ENCODE data around the gene CAPN10.

CAPN10 gene

DNA sequence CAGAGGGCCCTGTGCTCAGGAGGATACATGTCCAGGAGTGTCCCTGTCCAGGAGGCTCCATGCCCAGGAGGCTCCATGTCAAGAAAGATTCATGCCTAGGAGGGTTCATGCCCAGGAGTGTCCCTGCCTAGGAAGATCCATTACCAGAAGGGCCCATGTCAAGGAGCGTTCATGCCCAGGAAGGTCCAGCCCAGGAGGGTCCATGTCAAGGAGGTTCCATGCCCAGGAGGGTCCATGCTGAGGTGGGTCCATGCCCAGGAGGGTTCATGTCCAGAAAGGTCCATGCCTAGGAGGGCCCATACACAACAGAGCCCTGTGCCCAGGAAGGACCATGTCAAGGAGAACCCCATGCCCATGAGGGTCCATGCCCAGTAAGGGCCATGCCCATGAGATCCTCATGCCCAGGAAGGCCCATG is 45.8 kb downstream of the CAPN10 start:
- no peak overlapping the region for H3K4me2 ChIP-seq
- no peaks in the 10 kb centered on the region for H4K20me1 ChIP-seq
- H3K27ac ChIP-seq: no peak overlapping the region
- peaks cover 0 to 16% (median 6%) of the 10 kb centered on the region in 11 experiments; a peak in 8 of 22 replicates for H3K36me3 ChIP-seq
- H3K27me3 ChIP-seq: no peaks in the 10 kb centered on the region
- no peak overlapping the region for H3K9ac ChIP-seq
- TF ChIP-seq Cebpa-rat (IDR thresholded peaks at IDR 0.05): no peak
- H3K4me3 ChIP-seq: no peak overlapping the region
- peaks cover 9 to 19% (median 17%) of the 10 kb centered on the region in 10 experiments for H3K4me1 ChIP-seq
- H3K9me3 ChIP-seq (replicated peaks in 1 of 11): peaks cover 38 to 50% (median 45%) of the 10 kb centered on the region in 11 experiments

DNA sequence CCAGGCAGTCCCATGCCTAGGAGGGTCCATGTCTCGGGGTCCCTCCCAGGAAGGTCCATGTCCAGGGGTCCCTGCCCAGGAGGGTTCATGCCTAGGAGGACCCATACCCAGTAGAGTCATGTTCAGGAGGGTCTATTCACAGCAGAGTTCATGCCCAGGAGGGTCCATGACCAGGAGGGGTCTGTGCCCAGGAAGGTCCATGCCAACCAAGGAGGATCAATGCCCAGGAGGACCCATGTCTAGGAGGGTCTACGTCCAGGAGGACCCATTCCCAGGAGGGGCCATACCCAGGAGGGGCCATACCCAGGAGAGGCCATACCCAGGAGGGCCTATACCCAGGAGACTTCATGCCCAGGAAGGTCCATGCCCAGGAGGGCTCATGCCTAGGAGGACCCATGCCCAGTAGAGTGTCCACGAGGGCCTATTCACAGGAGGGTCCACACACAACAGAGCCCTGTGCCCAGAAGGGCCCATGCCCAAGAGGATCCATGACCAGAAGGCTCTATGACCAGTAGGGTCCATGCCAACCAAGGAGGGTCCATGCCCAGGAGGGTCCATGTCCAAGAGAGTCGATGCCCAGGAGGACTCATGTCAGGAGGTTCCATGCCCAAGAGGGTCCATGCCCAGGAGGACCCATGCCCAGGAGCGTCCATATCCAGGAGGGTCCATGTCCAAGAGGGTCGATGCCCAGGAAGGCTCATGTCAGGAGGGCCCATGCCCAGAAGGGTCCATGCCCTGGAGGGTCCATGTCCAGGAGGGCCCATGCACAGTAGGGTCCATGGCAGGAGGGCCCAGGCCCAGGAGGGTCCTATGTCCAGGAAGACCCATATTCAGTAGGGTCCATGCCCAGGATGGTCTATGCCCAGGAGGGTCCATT is 48.8 kb downstream of the CAPN10 start:
- TF ChIP-seq Cebpa-rat (IDR thresholded peaks at IDR 0.05): no peak
- no peak overlapping the region for H3K27ac ChIP-seq
- peaks cover 46 to 68% (median 57%) of the 10 kb centered on the region in 11 experiments for H3K9me3 ChIP-seq (replicated peaks in 1 of 11)

DNA sequence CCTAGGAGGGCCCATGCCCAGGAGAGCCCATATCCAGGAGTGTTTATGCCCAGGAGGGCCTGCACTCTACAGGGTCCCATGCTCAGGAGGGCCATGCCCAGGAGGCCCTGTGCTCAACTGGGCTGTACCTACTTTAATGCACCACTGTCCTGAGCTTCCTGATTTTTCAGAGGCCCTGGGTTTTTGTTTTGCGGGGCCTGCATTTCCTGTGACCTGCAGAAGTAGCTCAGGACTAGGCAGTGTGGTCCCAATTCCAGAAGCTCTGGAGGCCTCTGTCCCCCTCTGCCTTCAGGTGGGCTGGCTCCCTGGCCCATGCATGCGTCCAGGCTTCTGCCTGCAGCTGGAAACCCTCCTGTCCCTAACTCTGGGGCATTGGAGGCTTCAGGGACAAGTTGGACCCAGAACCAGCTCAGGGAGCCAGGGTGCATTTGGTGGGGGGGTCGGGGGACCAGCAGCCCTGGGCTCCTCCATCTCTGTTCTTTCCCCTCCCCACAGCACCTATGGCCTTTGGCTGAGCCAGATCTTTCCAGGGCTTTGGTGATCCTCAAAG is 49.5 kb downstream of the CAPN10 start:
- no peak for TF ChIP-seq Cebpa-rat (IDR thresholded peaks at IDR 0.05)
- Histone ChIP-seq H3K4me2 (no peak overlapping the region), H3K4me1 (no peaks in the 10 kb centered on the region), H4K20me1 (no peaks in the 10 kb centered on the region), H3K4me3 (no peak overlapping the region), H3K9ac (no peak overlapping the region), H3K36me3 (peaks cover 0 to 11% (median 0%) of the 10 kb centered on the region in 11 experiments; a peak in 7 of 22 replicates), H3K27ac (no peak overlapping the region), H3K27me3 (no peaks in the 10 kb centered on the region), H3K9me3 (replicated peaks in 1 of 11) (peaks cover 46 to 75% (median 60%) of the 10 kb centered on the region in 11 experiments)

More for the DNA sequence above, 48.8 kb downstream of the CAPN10 start:
- no peak overlapping the region for H3K4me2 ChIP-seq
- H3K9ac ChIP-seq: no peak overlapping the region
- H3K4me3 ChIP-seq: no peak overlapping the region
- no peaks in the 10 kb centered on the region for H4K20me1 ChIP-seq
- H3K4me1 ChIP-seq: no peaks in the 10 kb centered on the region
- no peaks in the 10 kb centered on the region for H3K27me3 ChIP-seq
- H3K36me3 ChIP-seq: peaks cover 0 to 12% (median 6%) of the 10 kb centered on the region in 11 experiments; a peak in 8 of 22 replicates

DNA sequence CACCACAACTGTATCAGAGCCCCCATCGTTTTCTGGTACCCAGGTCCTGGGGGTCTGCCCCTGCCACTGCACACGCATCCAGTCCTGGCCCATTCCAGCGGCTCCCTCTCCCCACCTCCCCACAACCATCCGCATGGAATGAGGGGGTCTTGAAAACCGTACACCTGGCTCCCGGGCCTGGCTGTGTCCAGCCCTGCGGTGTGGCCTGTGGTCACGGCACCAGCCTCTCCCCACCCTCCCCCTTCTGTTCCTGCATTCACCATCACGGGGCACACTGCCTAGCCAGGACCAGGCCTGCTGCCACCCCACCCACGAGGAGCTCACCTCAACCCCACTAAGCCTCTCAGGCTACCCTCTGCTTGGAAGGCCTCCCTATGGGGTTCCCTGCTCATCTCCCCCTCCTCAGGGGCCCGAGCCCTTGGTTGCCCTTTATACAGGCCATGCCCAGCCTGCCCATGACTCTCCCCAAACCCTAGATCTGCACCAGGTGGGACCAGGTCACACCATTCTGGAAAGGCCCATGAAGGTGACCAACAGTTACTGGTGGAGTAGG is 50.1 kb downstream of the CAPN10 start:
- H3K27ac ChIP-seq: no peak overlapping the region
- peaks cover 46 to 78% (median 61%) of the 10 kb centered on the region in 11 experiments for H3K9me3 ChIP-seq (replicated peaks in 1 of 11)
- H3K9ac ChIP-seq: no peak overlapping the region
- TF ChIP-seq Cebpa-rat (IDR thresholded peaks at IDR 0.05): no peak
- no peaks in the 10 kb centered on the region for H3K27me3 ChIP-seq
- peaks cover 0 to 11% (median 0%) of the 10 kb centered on the region in 11 experiments; a peak in 7 of 22 replicates for H3K36me3 ChIP-seq
- no peak overlapping the region for H3K4me3 ChIP-seq
- no peaks in the 10 kb centered on the region for H3K4me1 ChIP-seq
- H4K20me1 ChIP-seq: no peaks in the 10 kb centered on the region
- no peak overlapping the region for H3K4me2 ChIP-seq

DNA sequence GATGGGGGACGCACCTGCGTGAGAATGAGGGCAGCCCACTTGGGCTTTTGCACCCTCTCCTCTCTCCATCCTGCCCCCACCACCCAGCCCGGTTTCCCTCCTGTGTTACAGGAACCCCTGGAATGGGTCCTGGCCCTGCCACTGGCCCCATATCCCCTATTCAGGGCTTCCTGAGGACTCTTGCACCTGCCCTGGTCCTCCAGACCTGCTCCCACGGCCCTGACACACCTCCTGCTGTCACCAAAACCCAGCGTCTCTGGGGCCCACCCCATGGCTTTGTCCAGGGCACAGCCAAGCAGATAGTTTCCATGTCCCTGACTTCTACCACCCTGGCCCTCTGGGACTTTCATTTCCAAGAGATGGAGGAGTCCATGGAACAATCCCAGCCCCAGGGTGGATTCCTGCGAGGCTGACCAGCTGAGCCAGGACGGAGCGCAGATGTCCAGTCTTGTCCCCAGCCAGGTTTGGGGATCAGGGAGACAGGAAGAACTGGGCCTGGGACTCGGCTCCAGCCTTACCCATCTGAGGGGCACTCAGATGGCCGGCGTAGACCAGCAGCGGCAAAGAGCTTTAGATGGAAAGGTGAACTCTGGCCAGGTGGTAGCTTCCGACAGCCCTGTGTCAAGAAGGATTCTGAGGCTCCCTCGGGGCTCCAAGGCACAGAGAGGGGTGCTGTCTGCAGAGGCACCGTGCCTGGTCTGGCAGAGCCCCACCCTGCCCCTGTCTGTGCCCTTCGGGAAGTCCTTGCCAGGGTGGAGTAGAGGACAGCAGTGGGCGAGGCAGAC is 50.8 kb downstream of the CAPN10 start:
- no peak overlapping the region for H3K27ac ChIP-seq
- H4K20me1 ChIP-seq: no peaks in the 10 kb centered on the region
- TF ChIP-seq Cebpa-rat (IDR thresholded peaks at IDR 0.05): no peak
- no peak overlapping the region for H3K9ac ChIP-seq
- H3K4me3 ChIP-seq: no peak overlapping the region
- no peaks in the 10 kb centered on the region for H3K27me3 ChIP-seq
- H3K4me2 ChIP-seq: no peak overlapping the region
- H3K36me3 ChIP-seq: peaks cover 0 to 10% (median 0%) of the 10 kb centered on the region in 11 experiments; a peak in 6 of 22 replicates
- no peaks in the 10 kb centered on the region for H3K4me1 ChIP-seq
- H3K9me3 ChIP-seq (replicated peaks in 1 of 11): peaks cover 40 to 78% (median 61%) of the 10 kb centered on the region in 11 experiments

DNA sequence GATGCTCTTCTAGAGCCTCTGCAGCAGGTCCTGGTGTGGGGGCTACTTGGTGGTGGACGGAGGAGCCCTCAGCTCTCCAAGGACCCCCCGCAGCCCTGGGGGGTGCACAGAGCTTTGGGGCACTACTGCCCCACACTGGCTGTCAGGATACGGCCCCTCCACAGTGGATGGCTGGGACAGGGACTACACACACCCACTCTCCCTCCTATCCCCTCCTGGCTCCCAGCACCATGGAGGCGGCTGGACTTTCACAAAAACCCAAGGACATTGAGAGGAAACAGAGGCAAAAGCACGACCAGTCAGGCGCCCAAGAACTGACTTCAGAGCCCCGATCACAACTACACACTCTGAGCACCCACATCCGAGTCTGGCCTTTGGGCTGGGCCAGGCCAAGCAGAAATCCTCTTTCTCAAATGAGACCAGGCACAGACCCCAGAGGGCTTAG is 51.4 kb downstream of the CAPN10 start:
- TF ChIP-seq Cebpa-rat (IDR thresholded peaks at IDR 0.05): no peak
- Histone ChIP-seq H3K4me2 (no peak overlapping the region), H4K20me1 (no peaks in the 10 kb centered on the region), H3K36me3 (peaks cover 0 to 10% (median 0%) of the 10 kb centered on the region in 11 experiments; a peak in 4 of 22 replicates), H3K9me3 (replicated peaks in 1 of 11) (peaks cover 34 to 78% (median 61%) of the 10 kb centered on the region in 11 experiments), H3K4me3 (no peak overlapping the region), H3K27ac (no peak overlapping the region), H3K4me1 (no peaks in the 10 kb centered on the region), H3K9ac (no peak overlapping the region), H3K27me3 (no peaks in the 10 kb centered on the region)

DNA sequence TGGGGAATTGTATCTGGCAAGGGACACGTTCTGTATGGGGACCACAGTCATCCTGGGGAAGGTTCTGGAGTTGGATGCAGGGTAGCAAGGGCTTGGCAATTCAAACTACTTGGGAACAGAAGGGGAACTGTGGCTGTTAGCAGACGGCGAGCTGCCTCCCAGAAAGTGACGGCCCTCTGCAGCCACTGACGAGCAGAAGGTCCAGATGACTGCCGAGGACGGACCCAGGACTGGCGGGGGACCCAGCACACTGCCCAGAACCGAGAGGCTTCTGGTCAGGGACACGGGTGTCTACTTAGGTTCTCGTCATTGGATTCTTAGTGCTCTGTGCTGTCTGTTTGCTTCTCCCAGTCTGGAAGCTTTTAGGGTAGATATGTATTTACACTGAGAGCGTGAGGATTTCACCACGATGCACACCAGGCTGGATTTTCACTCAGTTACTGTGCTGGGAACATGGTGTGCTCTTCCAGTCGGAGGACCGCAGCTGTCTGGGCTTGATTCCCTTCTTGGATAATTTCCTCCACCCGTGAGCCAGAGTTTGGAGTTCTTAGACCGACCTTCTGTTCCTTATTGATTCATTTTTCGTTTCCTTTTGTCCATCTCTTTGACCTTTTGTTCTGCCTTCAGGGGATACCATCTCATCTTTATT is 52.1 kb downstream of the CAPN10 start:
- no peak for TF ChIP-seq Cebpa-rat (IDR thresholded peaks at IDR 0.05)
- H3K9ac ChIP-seq: no peak overlapping the region
- no peak overlapping the region for H3K4me2 ChIP-seq
- 0 out of 20 replicates have a peak, but pooled peaks cover 0 to under 1% (median 0%) of the 10 kb centered on the region in 10 experiments for H3K4me1 ChIP-seq
- H3K36me3 ChIP-seq: peaks cover 0 to 9% (median 0%) of the 10 kb centered on the region in 11 experiments; a peak in 4 of 22 replicates
- H3K9me3 ChIP-seq (replicated peaks in 1 of 11): peaks cover 27 to 78% (median 56%) of the 10 kb centered on the region in 11 experiments
- no peak overlapping the region for H3K27ac ChIP-seq
- no peaks in the 10 kb centered on the region for H4K20me1 ChIP-seq
- no peaks in the 10 kb centered on the region for H3K27me3 ChIP-seq
- no peak overlapping the region for H3K4me3 ChIP-seq

DNA sequence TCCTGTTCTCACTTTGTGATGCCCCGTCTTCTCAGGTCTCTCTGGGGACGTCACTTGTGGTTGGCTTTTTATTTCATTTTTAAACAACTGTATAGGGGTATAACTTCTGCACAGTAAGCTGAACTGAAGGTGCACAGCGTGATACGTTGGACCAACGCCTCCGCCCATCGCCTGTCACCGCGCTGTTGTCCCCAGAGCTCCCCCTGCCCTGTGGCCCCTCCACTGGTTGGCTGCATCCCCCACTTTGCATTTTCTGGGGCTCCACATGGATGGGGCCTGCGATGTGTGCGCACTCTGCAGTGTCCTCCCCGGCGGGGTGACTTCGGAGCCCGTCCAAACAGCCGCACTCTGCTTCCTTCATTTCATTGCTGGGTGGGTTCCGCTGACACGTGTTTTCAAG is 53.0 kb downstream of the CAPN10 start:
- Histone ChIP-seq H3K9me3 (replicated peaks in 1 of 11) (peaks cover 17 to 68% (median 47%) of the 10 kb centered on the region in 11 experiments), H3K9ac (no peak overlapping the region), H3K27ac (no peak overlapping the region), H3K4me2 (no peak overlapping the region), H4K20me1 (no peaks in the 10 kb centered on the region), H3K27me3 (no peaks in the 10 kb centered on the region), H3K4me1 (peaks cover 0 to 9% (median 6%) of the 10 kb centered on the region in 10 experiments; a peak in 13 of 20 replicates), H3K36me3 (0 out of 22 replicates have a peak, but pooled peaks cover 0 to under 1% (median 0%) of the 10 kb centered on the region in 11 experiments), H3K4me3 (no peak overlapping the region)
- TF ChIP-seq Cebpa-rat (IDR thresholded peaks at IDR 0.05): no peak
